Gastroesophageal sphincter (tissue), 3 donors: ENCODE measurements around the gene HLA-DMA.

Experiments
- CTCF ChIP-seq, 4 experiments: fragments of 200-600 bp in 2 of 4; fragments of 450-650 bp in 2 of 4; sonication (generic) in 1 of 4; IDR thresholded peaks; one replicate each; pipeline ENCODE4 v1.5.1; 2017 to 2019; ENCODE audit warnings: antibody characterized with exemption in 4 of 4, mild to moderate bottlenecking in 2 of 4, moderate library complexity in 2 of 4
- EP300 ChIP-seq: sonication (generic); formaldehyde crosslinking; IDR thresholded peaks from one replicate; pipeline ENCODE4 v1.6.1; 2017; ENCODE audit warnings: antibody characterized with exemption, mild to moderate bottlenecking
- POLR2A ChIP-seq, 2 donors: fragments of 450-650 bp; IDR thresholded peaks; one replicate each; pipeline ENCODE4 v1.6.1; 2017; ENCODE audit warnings: antibody characterized with exemption in 2 of 2, mild to moderate bottlenecking in 2 of 2, moderate library complexity in 1 of 2
- POLR2AphosphoS5 ChIP-seq: sonication (generic); formaldehyde crosslinking; IDR thresholded peaks from one replicate; pipeline ENCODE4 v1.6.1; 2017; ENCODE audit warnings: antibody characterized with exemption

GRCh38 chr6:33001685-33002084 lies 48.8 kb upstream of the HLA-DMA start:
- no peak for TF ChIP-seq POLR2A (IDR thresholded peaks at IDR 0.05)
- TF ChIP-seq CTCF (IDR thresholded peaks at IDR 0.05): no peak
- no peak for TF ChIP-seq POLR2AphosphoS5
- no peak for TF ChIP-seq EP300
